IPS-18c (cell line): ENCODE measurements around the gene PLAGL2.

Source experiments
- H3K4me3 ChIP-seq: 2 replicates; pipeline ENCODE4 v1.7.0; 2013; ENCODE audit warnings: low read depth, mild to moderate bottlenecking, low read length, moderate library complexity; ENCODE audit not compliant: insufficient read depth
- H3K9me3 ChIP-seq: one replicate; pipeline ENCODE4 v1.6.1; 2013; ENCODE audit warnings: mild to moderate bottlenecking, low read length, moderate library complexity; ENCODE audit not compliant: control insufficient read depth, insufficient read depth

The PLAGL2 gene

GRCh38 chr20:32234135-32234808, 26.7 kb upstream of the PLAGL2 start:
- H3K9me3 ChIP-seq: no peaks in the 10 kb centered on the region
- no peak overlapping the region for H3K4me3 ChIP-seq

- no peak overlapping the region for H3K4me3 ChIP-seq
- no peaks in the 10 kb centered on the region for H3K9me3 ChIP-seq
These were observed 25.7 kb upstream of the PLAGL2 start for GRCh38 chr20:32233286-32233685.

- H3K4me3 ChIP-seq: no peak overlapping the region
These were observed 24.9 kb upstream of the PLAGL2 start for GRCh38 chr20:32232326-32232886.

GRCh38 chr20:32231847-32232246, 24.3 kb upstream of the PLAGL2 start:
- no peaks in the 10 kb centered on the region for H3K9me3 ChIP-seq

More at GRCh38 chr20:32232326-32232886, 24.9 kb upstream of the PLAGL2 start:
- H3K9me3 ChIP-seq: no peaks in the 10 kb centered on the region

GRCh38 chr20:32231245-32231644, 23.7 kb upstream of the PLAGL2 start:
- Histone ChIP-seq H3K4me3 (no peak overlapping the region), H3K9me3 (no peaks in the 10 kb centered on the region)

More at GRCh38 chr20:32231847-32232246, 24.3 kb upstream of the PLAGL2 start:
- H3K4me3 ChIP-seq: no peak overlapping the region

- H3K9me3 ChIP-seq: no peaks in the 10 kb centered on the region
- H3K4me3 ChIP-seq: no peak overlapping the region
These were observed 23.2 kb upstream of the PLAGL2 start for GRCh38 chr20:32230707-32231106.

GRCh38 chr20:32229251-32229747, 21.8 kb upstream of the PLAGL2 start:
- no peak overlapping the region for H3K4me3 ChIP-seq

GRCh38 chr20:32227744-32228688, 20.5 kb upstream of the PLAGL2 start:
- no peaks in the 10 kb centered on the region for H3K9me3 ChIP-seq
- no peak overlapping the region for H3K4me3 ChIP-seq

More at GRCh38 chr20:32229251-32229747, 21.8 kb upstream of the PLAGL2 start:
- no peaks in the 10 kb centered on the region for H3K9me3 ChIP-seq

- Histone ChIP-seq H3K9me3 (no peaks in the 10 kb centered on the region), H3K4me3 (no peak overlapping the region)
These were observed 19.8 kb upstream of the PLAGL2 start for GRCh38 chr20:32227306-32227705.

GRCh38 chr20:32226391-32226790, 18.8 kb upstream of the PLAGL2 start:
- Histone ChIP-seq H3K9me3 (no peaks in the 10 kb centered on the region), H3K4me3 (no peak overlapping the region)

- H3K4me3 ChIP-seq: no peak overlapping the region
- H3K9me3 ChIP-seq: no peaks in the 10 kb centered on the region
These were observed 16.9 kb upstream of the PLAGL2 start for GRCh38 chr20:32224463-32224862.

GRCh38 chr20:32218156-32218900, 10.8 kb upstream of the PLAGL2 start:
- Histone ChIP-seq H3K4me3 (no peak overlapping the region), H3K9me3 (no peaks in the 10 kb centered on the region)

GRCh38 chr20:32216179-32217142, 8.9 kb upstream of the PLAGL2 start:
- Histone ChIP-seq H3K9me3 (no peaks in the 10 kb centered on the region), H3K4me3 (no peak overlapping the region)

- no peaks in the 10 kb centered on the region for H3K9me3 ChIP-seq
These were observed 8.2 kb upstream of the PLAGL2 start for GRCh38 chr20:32215729-32216128.

GRCh38 chr20:32215147-32215546, 7.6 kb upstream of the PLAGL2 start:
- no peaks in the 10 kb centered on the region for H3K9me3 ChIP-seq

More at GRCh38 chr20:32215729-32216128, 8.2 kb upstream of the PLAGL2 start:
- no peak overlapping the region for H3K4me3 ChIP-seq

GRCh38 chr20:32213870-32214269, 6.3 kb upstream of the PLAGL2 start:
- H3K9me3 ChIP-seq: no peaks in the 10 kb centered on the region

More at GRCh38 chr20:32215147-32215546, 7.6 kb upstream of the PLAGL2 start:
- no peak overlapping the region for H3K4me3 ChIP-seq

More at GRCh38 chr20:32213870-32214269, 6.3 kb upstream of the PLAGL2 start:
- H3K4me3 ChIP-seq: no peak overlapping the region
